HepG2 (cell line): ENCODE data around the gene RTN4. TPM values are rescaled to one million over a fixed set of nuclear protein-coding genes. Genes with fewer than 3 reads are reported as not detected.

Experiments
- ATAC-seq: fragments of 200-7000 bp; cut with Tn5 transposase; 3 replicates; pipeline ENCODE4 v1.9.1; 2020; ENCODE audit warnings: mild to moderate bottlenecking, moderate library complexity
- BruUV-seq: library from RNA; stranded (reverse); fragments of 400-500 nt; replicated peaks from 2 replicates; lab custom pipeline; 2021; lab: Mats Ljungman, UMichigan
- CTCF ChIA-PET: fragments of 300-600 bp; formaldehyde crosslinking; extraction: SDS; loops from one replicate; lab custom pipeline; 2021; ENCODE audit warnings: low total read pairs, inconsistent platforms, low intra/inter-chr PET ratio; lab: Yijun Ruan, JAX
- POLR2A ChIA-PET: fragments of 350-600 bp; sonication (Branson Sonifier 250); formaldehyde crosslinking; loops from one replicate; lab custom pipeline; 2020; ENCODE audit warnings: antibody characterized with exemption, inconsistent platforms; lab: Yijun Ruan, JAX
- DNase-seq: peaks from one replicate; pipeline ENCODE4 v3.0.0-alpha.2; 2015; ENCODE audit warnings: low spot score
- FAIRE-seq: peaks from 3 replicates; lab custom pipeline; 2011; peaks lifted over from hg19 to GRCh38; lab: Jason Lieb, UNC
- H2AFZ ChIP-seq: one replicate; pipeline ENCODE4 v1.6.1; 2011; ENCODE audit warnings: low read length, inconsistent platforms
- H3K27ac ChIP-seq: fragments of 300-600 bp; 3 replicates; pipeline ENCODE4 v1.8.0; 2011; ENCODE audit warnings: mixed run types, mild to moderate bottlenecking, mixed read lengths, low read length, inconsistent platforms; ENCODE audit not compliant: insufficient read depth; ENCODE audit errors: extremely low read length
- H3K27me3 ChIP-seq, 2 experiments: fragments of 200-600 bp in 1 of 2; 2 replicates in 1 of 2; 3 replicates in 1 of 2; pipeline versions ENCODE4 v1.6.0 to v1.8.0; 2011; ENCODE audit warnings: low read length in 2 of 2, mild to moderate bottlenecking in 2 of 2, moderate library complexity in 2 of 2, inconsistent platforms in 1 of 2; ENCODE audit not compliant: insufficient read depth in 2 of 2, control insufficient read depth in 1 of 2
- H3K36me3 ChIP-seq, 2 experiments: fragments of 200-600 bp in 1 of 2; replicated peaks in 1 of 2; 2 replicates in 1 of 2; 3 replicates in 1 of 2; pipeline versions ENCODE4 v1.5.1 to v1.8.0; 2011; ENCODE audit warnings: low read length in 2 of 2, inconsistent platforms in 1 of 2; ENCODE audit not compliant: insufficient read depth in 2 of 2, control insufficient read depth in 1 of 2
- H3K4me1 ChIP-seq: 2 replicates; pipeline ENCODE4 v1.5.1; 2012; ENCODE audit warnings: low read length, inconsistent platforms; ENCODE audit not compliant: insufficient read depth
- H3K4me2 ChIP-seq: 2 replicates; pipeline ENCODE4 v1.6.0; 2011; ENCODE audit warnings: low read depth, low read length, inconsistent platforms
- H3K4me3 ChIP-seq, 3 experiments: fragments of 200-600 bp in 1 of 3; sonication (generic), shearing (Covaris generic) in 1 of 3; replicated peaks in 1 of 3; 2 replicates each; pipeline ENCODE4 v1.5.1; 2011 to 2016; ENCODE audit warnings: low read length in 3 of 3, inconsistent platforms in 2 of 3, low read depth in 2 of 3, mild to moderate bottlenecking in 2 of 3, control low read depth in 1 of 3, mixed read lengths in 1 of 3; ENCODE audit not compliant: insufficient read depth in 1 of 3
- H3K79me2 ChIP-seq: one replicate; pipeline ENCODE4 v1.6.1; 2011; ENCODE audit warnings: low read length, inconsistent platforms; ENCODE audit not compliant: insufficient read depth
- H3K9ac ChIP-seq: 2 replicates; pipeline ENCODE4 v1.6.0; 2011; ENCODE audit warnings: mild to moderate bottlenecking, low read depth, low read length, inconsistent platforms; ENCODE audit not compliant: insufficient read depth
- H3K9me3 ChIP-seq: 2 replicates; pipeline ENCODE4 v1.5.1; 2012; ENCODE audit warnings: mild to moderate bottlenecking, low read length
- H4K20me1 ChIP-seq: 2 replicates; pipeline ENCODE4 v1.6.0; 2011; ENCODE audit warnings: inconsistent platforms, mild to moderate bottlenecking, low read length, moderate library complexity; ENCODE audit not compliant: insufficient read depth
- ZNF7 ChIP-seq: IDR thresholded peaks from 2 replicates; pipeline ENCODE4 v1.6.1; 2016; ENCODE audit warnings: missing biosample characterization, missing genetic modification reagents
- ZNF790 ChIP-seq: sonication (generic); formaldehyde crosslinking; IDR thresholded peaks from 2 replicates; pipeline ENCODE4 v1.8.0; 2022; ENCODE audit warnings: missing genetic modification reagents, mild to moderate bottlenecking, borderline replicate concordance
- WGBS: methylation state at CpG from one replicate; pipeline ENCODE4 v1.1.6; 2017; ENCODE audit warnings: low lambda C conversion rate; 5-methylcytosine and 5-hydroxymethylcytosine counted together
- in situ Hi-C: cut with HindIII; loops from 2 replicates; pipeline ENCODE4 v1.10.0; 2017; ENCODE audit warnings: low pct_unique_long_range_greater_than_20kb; ENCODE audit not compliant: extremely low pct_ligation_motif_present
- intact Hi-C: fragments of 100-400 bp; cut with micrococcal nuclease; formaldehyde crosslinking; loops from one replicate; pipeline ENCODE4 v1.10.0; 2022; ENCODE audit not compliant: unreplicated experiment
- polyA plus RNA-seq, 8 experiments: library from polyadenylated mRNA; depleted of rRNA in 3 of 8; stranded (reverse) in 7 of 8; unstranded in 1 of 8; fragments of >200 nt; fragmentation: Illumina TruSeq in 4 of 8; extraction: Trizol in 4 of 8; gene quantifications; 2 replicates each; pipeline versions ENCODE4 v1.2.1 to v1.2.3, GENCODE V29; 2011 to 2016; ENCODE audit warnings: low read depth in 4 of 8, missing spikeins in 1 of 8, mixed read lengths in 1 of 8; ENCODE audit not compliant: insufficient read depth in 1 of 8
- total RNA-seq, 5 experiments: library from RNA; depleted of rRNA; stranded (reverse); fragments of >200 nt; fragmentation: Illumina TruSeq; extraction: Trizol; gene quantifications; 2 replicates each; pipeline ENCODE4 v1.2.3, GENCODE V29; 2016; ENCODE audit warnings: low read depth in 1 of 5
- TF ChIP-seq, protein P1 (sequence below): sonication (generic); formaldehyde crosslinking; IDR thresholded peaks from 2 replicates; pipeline ENCODE4 v1.5.1; 2020; ENCODE audit warnings: mild to moderate bottlenecking, missing genetic modification reagents, borderline replicate concordance

The RTN4 gene
- total and polyA plus RNA-seq, 2 of the 13 experiments (the other 11 are each of a cell fraction or from before 2014, with no cell fraction given), result 98.4 to 133 TPM

DNA sequence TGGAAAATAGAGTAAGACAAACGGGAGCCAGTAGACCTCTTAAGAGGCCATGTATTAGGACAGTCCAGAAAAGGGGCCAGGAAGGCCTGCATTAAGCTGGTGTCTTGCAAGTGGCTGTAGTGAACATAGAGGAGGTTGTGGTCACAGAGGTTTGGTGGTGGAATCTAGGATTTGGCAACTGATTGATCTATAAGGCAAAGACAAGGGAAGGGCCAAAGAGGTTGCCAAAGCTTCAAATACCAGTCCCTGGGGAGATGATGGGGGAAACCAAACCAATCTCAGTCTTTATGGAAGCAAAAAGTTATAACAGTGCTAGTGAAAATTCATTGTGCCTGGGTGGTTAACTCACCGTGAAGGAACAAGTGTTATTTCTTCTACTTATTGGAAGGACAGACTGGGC, 28.7 kb upstream of the RTN4 start:
- no peak overlapping the region for H2AFZ ChIP-seq
- ChIA-PET POLR2A (no interaction called here), CTCF (no interaction called here)
- H3K27me3 ChIP-seq, result no peaks in the 10 kb centered on the region
- no peak overlapping the region for H3K4me2 ChIP-seq
- BruUV-seq, result no TSS peak
- in situ Hi-C loops (no loop called here), intact Hi-C loops (no loop called here)
- H3K9ac ChIP-seq, result no peak overlapping the region
- ATAC-seq (no peak), FAIRE-seq (no peak), DNase-seq (no peak)
- H3K27ac ChIP-seq, result no peak overlapping the region
- H3K9me3 ChIP-seq, result no peaks in the 10 kb centered on the region
- H3K79me2 ChIP-seq, result no peaks in the 10 kb centered on the region
- no peak overlapping the region for H3K4me3 ChIP-seq
- H4K20me1 ChIP-seq, result no peaks in the 10 kb centered on the region
- TF ChIP-seq ZNF790 (CRISPR knock-in tag) (no peak), ZNF7 (CRISPR knock-in tag) (no peak)
- TF ChIP-seq, protein P1, sequence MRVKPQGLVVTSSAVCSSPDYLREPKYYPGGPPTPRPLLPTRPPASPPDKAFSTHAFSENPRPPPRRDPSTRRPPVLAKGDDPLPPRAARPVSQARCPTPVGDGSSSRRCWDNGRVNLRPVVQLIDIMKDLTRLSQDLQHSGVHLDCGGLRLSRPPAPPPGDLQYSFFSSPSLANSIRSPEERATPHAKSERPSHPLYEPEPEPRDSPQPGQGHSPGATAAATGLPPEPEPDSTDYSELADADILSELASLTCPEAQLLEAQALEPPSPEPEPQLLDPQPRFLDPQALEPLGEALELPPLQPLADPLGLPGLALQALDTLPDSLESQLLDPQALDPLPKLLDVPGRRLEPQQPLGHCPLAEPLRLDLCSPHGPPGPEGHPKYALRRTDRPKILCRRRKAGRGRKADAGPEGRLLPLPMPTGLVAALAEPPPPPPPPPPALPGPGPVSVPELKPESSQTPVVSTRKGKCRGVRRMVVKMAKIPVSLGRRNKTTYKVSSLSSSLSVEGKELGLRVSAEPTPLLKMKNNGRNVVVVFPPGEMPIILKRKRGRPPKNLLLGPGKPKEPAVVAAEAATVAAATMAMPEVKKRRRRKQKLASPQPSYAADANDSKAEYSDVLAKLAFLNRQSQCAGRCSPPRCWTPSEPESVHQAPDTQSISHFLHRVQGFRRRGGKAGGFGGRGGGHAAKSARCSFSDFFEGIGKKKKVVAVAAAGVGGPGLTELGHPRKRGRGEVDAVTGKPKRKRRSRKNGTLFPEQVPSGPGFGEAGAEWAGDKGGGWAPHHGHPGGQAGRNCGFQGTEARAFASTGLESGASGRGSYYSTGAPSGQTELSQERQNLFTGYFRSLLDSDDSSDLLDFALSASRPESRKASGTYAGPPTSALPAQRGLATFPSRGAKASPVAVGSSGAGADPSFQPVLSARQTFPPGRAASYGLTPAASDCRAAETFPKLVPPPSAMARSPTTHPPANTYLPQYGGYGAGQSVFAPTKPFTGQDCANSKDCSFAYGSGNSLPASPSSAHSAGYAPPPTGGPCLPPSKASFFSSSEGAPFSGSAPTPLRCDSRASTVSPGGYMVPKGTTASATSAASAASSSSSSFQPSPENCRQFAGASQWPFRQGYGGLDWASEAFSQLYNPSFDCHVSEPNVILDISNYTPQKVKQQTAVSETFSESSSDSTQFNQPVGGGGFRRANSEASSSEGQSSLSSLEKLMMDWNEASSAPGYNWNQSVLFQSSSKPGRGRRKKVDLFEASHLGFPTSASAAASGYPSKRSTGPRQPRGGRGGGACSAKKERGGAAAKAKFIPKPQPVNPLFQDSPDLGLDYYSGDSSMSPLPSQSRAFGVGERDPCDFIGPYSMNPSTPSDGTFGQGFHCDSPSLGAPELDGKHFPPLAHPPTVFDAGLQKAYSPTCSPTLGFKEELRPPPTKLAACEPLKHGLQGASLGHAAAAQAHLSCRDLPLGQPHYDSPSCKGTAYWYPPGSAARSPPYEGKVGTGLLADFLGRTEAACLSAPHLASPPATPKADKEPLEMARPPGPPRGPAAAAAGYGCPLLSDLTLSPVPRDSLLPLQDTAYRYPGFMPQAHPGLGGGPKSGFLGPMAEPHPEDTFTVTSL (CRISPR knock-in tag), result no peak
- 19% methylated on average over 2 of the region's 2 CpGs for WGBS
- H3K4me1 ChIP-seq, result 0 out of 2 replicates have a peak, but pooled peaks cover 5% of the 10 kb centered on the region
- no peaks in the 10 kb centered on the region for H3K36me3 ChIP-seq
